DMS79 (cell line): ENCODE measurements around the gene GGTLC2.

Source experiments
- DNase-seq: peaks from one replicate; lab custom pipeline; 2025; lab: John Stamatoyannopoulos, UW

The GGTLC2 gene

GRCh38 chr22:22691716-22692701 is 47.6 kb downstream of the GGTLC2 start:
- no peak for DNase-seq

DNA sequence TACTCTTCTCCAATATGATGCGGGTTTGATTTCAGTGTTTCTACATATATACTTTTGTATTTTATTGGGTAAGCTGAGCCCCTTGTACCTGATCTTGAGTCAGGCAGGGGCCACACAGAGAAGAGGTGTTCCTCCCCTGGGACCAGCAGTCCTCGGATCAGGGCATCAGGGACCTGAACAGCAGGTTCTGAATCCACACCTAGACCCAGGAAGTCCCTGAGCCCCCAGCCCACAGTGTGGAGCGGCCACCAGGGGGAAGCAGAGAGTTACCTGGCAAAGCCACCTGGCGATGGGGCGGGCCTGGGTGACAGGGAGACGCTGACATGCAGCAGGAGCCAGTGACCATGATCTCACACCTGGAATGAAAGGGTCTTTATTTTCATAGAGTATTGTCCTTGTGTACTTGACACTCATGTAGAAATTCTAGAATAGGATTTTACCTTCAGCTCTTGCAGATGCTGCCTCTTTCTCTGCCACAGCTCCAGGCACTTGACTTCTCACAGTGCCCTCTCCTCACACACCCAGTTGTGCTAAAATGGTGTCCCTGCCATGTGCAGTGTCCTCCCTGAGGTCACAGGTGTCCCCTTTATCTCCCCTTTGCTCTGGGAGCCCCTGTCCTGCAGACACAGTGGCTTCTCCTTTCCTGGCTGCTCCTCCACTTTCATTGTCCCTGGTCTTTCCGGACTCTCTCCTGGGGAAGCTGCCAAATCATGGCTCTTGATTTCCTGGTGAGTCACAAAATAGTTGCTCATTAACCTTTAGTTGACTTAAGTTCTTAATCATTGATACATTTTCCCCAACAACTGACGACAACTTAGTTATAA is 48.5 kb downstream of the GGTLC2 start:
- no peak for DNase-seq

DNA sequence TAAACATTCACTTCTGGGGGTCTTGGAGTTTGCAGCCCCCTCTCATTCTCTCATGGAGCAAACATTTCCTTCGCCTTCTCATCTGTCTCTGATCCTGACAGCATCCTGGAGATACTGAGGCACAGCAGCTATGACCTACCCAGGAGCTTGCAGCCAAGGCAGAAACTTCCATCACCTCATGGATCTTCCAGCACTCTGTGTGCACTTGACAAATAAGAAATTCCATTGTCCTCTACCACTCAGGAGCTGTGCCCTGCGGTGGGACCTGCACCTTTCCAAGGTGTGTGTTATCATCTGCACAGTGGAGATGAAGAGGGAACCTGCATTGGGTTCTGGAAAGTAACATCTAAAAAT is 49.1 kb downstream of the GGTLC2 start:
- DNase-seq: no peak

- DNase-seq: no peak
These were observed 49.7 kb downstream of the GGTLC2 start for GRCh38 chr22:22694106-22694505.

- DNase-seq: no peak
These were observed 51.7 kb downstream of the GGTLC2 start for GRCh38 chr22:22696104-22696503.
